ENCODE measurements around the gene SFXN5. TPM values are rescaled to one million over a fixed set of nuclear protein-coding genes. Genes with fewer than 3 reads are reported as not detected.

SFXN5 gene
- total RNA-seq, 1 donor from 2014 or later, result 9.3 TPM

DNA sequence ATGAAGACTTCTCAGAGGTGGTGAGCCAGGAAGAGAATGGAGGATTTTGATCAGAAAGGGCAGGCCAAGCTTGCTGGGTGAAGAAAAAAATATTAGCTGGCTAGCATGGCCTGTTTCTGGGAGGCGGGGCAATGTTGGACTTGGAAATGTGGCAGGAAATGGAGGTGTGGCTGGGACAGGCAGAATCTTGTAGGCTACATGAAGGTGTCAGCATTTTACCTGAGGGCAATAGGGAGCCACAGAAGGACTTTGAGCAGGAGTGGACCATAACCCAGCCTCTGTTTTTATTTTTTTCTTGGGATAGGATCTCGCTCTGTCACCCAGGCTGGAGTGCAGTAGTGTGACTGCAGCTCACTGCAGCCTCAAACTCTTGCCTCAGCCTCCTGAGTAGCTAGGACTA, 122.5 kb downstream of the SFXN5 start:
- no peaks in the 10 kb centered on the region for H3K36me3 ChIP-seq
- no peaks in the 10 kb centered on the region for H3K27me3 ChIP-seq
- H3K9me3 ChIP-seq, result no peaks in the 10 kb centered on the region
- no peak overlapping the region for H3K27ac ChIP-seq
- TF ChIP-seq, protein P1, sequence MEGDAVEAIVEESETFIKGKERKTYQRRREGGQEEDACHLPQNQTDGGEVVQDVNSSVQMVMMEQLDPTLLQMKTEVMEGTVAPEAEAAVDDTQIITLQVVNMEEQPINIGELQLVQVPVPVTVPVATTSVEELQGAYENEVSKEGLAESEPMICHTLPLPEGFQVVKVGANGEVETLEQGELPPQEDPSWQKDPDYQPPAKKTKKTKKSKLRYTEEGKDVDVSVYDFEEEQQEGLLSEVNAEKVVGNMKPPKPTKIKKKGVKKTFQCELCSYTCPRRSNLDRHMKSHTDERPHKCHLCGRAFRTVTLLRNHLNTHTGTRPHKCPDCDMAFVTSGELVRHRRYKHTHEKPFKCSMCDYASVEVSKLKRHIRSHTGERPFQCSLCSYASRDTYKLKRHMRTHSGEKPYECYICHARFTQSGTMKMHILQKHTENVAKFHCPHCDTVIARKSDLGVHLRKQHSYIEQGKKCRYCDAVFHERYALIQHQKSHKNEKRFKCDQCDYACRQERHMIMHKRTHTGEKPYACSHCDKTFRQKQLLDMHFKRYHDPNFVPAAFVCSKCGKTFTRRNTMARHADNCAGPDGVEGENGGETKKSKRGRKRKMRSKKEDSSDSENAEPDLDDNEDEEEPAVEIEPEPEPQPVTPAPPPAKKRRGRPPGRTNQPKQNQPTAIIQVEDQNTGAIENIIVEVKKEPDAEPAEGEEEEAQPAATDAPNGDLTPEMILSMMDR (IDR thresholded peaks at IDR 0.05), result no peak
- no peak overlapping the region for H3K4me3 ChIP-seq
- no peak for DNase-seq (ENCODE audit: low spot score in 2 of 2)
- intact Hi-C loops (cut with DNase I), result no loop called here
- H3K4me1 ChIP-seq, result no peaks in the 10 kb centered on the region

DNA sequence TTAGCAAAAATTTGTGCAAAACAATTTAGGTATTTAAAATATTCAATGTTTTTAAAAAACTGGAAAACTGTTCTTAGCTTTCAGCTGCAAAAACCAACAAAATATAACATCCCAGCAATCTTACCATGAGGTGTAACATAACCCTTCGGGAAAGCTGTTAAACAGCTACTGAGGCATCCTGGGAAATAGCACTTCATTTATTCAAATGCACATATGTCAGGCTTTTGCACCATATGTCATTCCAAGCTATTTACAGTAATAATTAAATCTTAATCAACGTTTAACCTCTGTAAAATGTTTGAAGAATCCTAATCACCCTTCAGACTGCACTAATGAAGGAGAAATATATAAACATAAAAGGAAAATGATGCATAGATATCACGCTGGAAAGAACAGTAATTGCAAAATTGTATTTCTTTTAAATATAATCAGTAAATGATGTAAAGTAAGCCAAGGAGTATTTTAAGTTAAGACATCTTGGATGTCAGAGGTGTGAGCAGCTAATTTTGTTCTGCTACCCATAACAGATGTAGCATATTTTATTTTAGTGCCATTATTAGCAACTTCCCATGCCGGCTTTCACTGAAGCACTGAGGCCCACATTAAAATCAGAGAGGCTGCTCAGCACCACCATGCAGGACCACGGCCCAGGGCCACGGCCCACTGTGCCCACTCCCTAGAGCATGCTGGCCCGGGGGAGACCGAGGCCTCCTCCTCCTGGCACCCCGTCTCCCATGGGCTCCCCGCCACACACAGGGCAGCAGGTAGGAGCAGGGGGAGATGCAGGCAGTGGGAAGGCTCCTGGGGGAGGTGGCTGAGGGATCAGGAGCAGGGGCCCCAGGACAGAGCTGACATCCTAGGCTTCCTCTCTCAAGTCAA, 123.3 kb downstream of the SFXN5 start:
- intact Hi-C loops (cut with DNase I), result no loop called here
- DNase-seq (ENCODE audit: low spot score in 2 of 2), result no peak
- no peaks in the 10 kb centered on the region for H3K4me1 ChIP-seq
- TF ChIP-seq, protein P1 (IDR thresholded peaks at IDR 0.05), result no peak
- no peaks in the 10 kb centered on the region for H3K27me3 ChIP-seq
- H3K9me3 ChIP-seq, result no peaks in the 10 kb centered on the region
- no peak overlapping the region for H3K27ac ChIP-seq
- H3K36me3 ChIP-seq, result no peaks in the 10 kb centered on the region
- no peak overlapping the region for H3K4me3 ChIP-seq

DNA sequence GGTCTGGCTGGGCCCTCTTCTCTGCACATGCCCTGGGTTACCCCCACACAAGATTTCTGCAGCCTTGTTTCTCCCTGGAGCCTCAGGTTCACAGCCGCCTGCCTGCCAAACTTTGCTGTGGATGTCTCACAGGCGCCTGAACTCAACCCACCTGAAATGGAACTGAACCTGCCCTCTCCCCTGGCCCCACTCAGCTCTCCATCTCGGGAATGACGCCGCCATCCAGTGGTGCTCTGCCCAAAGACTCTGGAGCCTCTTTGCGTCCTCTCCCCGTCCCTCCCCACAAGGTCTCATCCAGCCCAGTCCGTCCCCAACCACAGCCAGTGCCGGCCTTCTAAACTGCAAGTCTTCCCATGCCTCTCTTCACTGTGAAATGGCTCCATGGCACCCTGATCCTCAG, 125.0 kb downstream of the SFXN5 start:
- Histone ChIP-seq H3K36me3 (no peaks in the 10 kb centered on the region), H3K4me3 (no peak overlapping the region), H3K27ac (no peak overlapping the region), H3K4me1 (no peaks in the 10 kb centered on the region), H3K27me3 (no peaks in the 10 kb centered on the region), H3K9me3 (no peaks in the 10 kb centered on the region)
- no peak for DNase-seq (ENCODE audit: low spot score in 2 of 2)
- TF ChIP-seq, protein P1 (IDR thresholded peaks at IDR 0.05), result no peak
- intact Hi-C loops (cut with DNase I), result no loop called here

DNA sequence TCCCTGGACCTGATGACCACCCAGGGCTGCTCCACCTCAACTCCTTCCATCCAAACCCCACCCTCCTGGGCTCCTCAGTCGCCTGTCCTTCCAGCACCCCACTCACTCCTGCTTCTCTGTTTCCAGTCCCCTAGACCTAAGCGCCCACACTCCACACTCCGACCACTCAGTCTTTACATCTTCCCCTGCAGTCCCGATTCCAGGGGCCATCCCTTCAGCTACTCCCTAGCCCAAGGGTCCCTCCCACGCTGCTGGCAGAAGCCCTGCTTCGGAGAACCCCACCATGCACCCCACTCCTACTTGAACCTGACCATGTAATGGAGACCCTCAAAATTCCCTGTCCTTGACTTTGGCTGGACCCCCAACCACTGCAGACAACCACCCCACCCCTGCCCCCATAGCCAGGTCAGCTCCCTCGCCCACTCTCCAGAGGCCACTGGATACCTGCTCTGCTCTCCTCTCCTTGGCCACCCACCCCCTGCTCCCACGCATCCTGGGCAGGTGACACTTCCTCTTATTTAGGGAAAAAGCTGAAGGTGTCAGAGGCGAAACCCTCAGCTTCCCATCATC, 126.0 kb downstream of the SFXN5 start:
- no peak overlapping the region for H3K4me3 ChIP-seq
- no peaks in the 10 kb centered on the region for H3K9me3 ChIP-seq
- H3K4me1 ChIP-seq, result no peaks in the 10 kb centered on the region
- no peaks in the 10 kb centered on the region for H3K36me3 ChIP-seq
- TF ChIP-seq, protein P1 (IDR thresholded peaks at IDR 0.05), result no peak
- intact Hi-C loops (cut with DNase I), result no loop called here
- no peaks in the 10 kb centered on the region for H3K27me3 ChIP-seq
- no peak for DNase-seq (ENCODE audit: low spot score in 2 of 2)
- H3K27ac ChIP-seq, result no peak overlapping the region

DNA sequence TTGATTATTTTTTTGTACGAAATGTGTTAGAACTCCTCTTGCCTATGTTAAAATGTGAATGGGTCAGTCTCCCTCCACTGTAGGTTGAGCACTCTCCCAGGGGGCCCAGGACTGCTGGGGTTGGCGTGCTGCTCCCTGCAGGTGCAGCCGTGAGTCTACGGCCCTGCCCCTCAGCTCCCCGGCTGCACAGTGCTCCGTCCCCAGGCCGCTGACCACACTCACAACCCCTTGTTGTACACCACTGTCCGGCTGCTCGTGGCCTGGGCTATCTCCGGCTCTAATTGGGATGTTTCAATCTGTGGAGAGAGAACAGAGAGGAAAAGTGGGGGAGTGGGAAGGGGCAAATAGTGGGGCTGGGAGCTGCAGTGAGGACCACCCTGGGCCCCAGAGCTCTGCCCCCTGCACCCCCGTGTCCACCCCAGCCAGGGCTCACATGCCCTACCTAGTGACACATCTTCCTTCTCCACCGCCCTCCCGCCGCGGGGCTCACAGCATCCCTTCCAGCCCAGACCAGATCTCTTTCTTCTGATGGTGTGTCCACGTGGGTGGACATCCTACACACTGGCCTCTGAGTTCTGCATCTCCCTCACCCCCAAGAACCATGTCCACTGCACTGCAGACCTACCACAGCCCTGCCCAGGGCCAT, 126.6 kb downstream of the SFXN5 start:
- Histone ChIP-seq H3K4me1 (no peaks in the 10 kb centered on the region), H3K4me3 (no peak overlapping the region), H3K36me3 (no peaks in the 10 kb centered on the region), H3K27me3 (no peaks in the 10 kb centered on the region), H3K9me3 (no peaks in the 10 kb centered on the region), H3K27ac (no peak overlapping the region)
- intact Hi-C loops (cut with DNase I), result no loop called here
- DNase-seq (ENCODE audit: low spot score in 2 of 2), result no peak
- TF ChIP-seq, protein P1 (IDR thresholded peaks at IDR 0.05), result no peak
